K562 (cell line): ENCODE results near the gene LRRK1. TPM values are rescaled to one million over a fixed set of nuclear protein-coding genes. Genes with fewer than 3 reads are reported as not detected.
A peak's percentile ranks its signal among the peaks of the same experiment; 100 is the strongest.

Experiments
- ADNP ChIP-seq: fragments of 200-800 bp; sonication (Bioruptor generic); IDR thresholded peaks from 2 replicates; pipeline ENCODE4 v1.6.1; 2016; ENCODE audit warnings: missing genetic modification characterization, missing compliant biosample characterization
- DPF2 ChIP-seq: fragments of 450-650 bp; IDR thresholded peaks from 2 replicates; pipeline ENCODE4 v1.6.1; 2016
- FOXP1 ChIP-seq: sonication (generic); formaldehyde crosslinking; IDR thresholded peaks from 2 replicates; pipeline ENCODE4 v1.8.0; 2022; ENCODE audit warnings: mild to moderate bottlenecking, missing genetic modification reagents
- HMG20B ChIP-seq: fragments of 250-450 bp; sonication (Bioruptor Pico); IDR thresholded peaks from 2 replicates; pipeline ENCODE4 v1.5.0; 2021; ENCODE audit warnings: mild to moderate bottlenecking
- JUN ChIP-seq, 2 experiments: sonication (generic) in 1 of 2; formaldehyde crosslinking in 1 of 2; IDR thresholded peaks; 2 replicates each; pipeline versions ENCODE4 v1.6.1 to v1.8.0; 2012 to 2022; ENCODE audit warnings: borderline replicate concordance in 2 of 2, mild to moderate bottlenecking in 2 of 2, improper control_type of control experiment in 1 of 2, low read depth in 1 of 2, low read length in 1 of 2, missing genetic modification reagents in 1 of 2
- KDM4B ChIP-seq, 2 experiments: fragments of 450-650 bp in 1 of 2; sonication (generic) in 1 of 2; IDR thresholded peaks; 2 replicates each; pipeline ENCODE4 v1.6.1; 2016 to 2017; ENCODE audit warnings: borderline replicate concordance in 2 of 2, antibody characterized with exemption in 1 of 2, low read depth in 1 of 2, mild to moderate bottlenecking in 1 of 2
- LARP7 ChIP-seq: fragments of 450-650 bp; IDR thresholded peaks from 2 replicates; pipeline ENCODE4 v1.6.1; 2016
- NCOR1 ChIP-seq: fragments of 450-650 bp; IDR thresholded peaks from 2 replicates; pipeline ENCODE4 v1.6.1; 2016; ENCODE audit warnings: mild to moderate bottlenecking, moderate library complexity
- PHB ChIP-seq: fragments of 250-450 bp; sonication (Bioruptor Pico); IDR thresholded peaks from 2 replicates; pipeline ENCODE4 v1.5.0; 2021
- PRPF4 ChIP-seq: fragments of 200-400 bp; formaldehyde crosslinking; IDR thresholded peaks from one replicate; pipeline ENCODE4 v1.6.1; 2017; ENCODE audit warnings: low read length, low read depth, mild to moderate bottlenecking; ENCODE audit not compliant: insufficient read depth, poor library complexity, severe bottlenecking
- RBM39 ChIP-seq: fragments of 200-400 bp; formaldehyde crosslinking; optimal IDR thresholded peaks from 2 replicates; pipeline ENCODE3; 2018; ENCODE audit warnings: low read depth, low read length
- SMARCA4 ChIP-seq: fragments of 450-650 bp; IDR thresholded peaks from 2 replicates; pipeline ENCODE4 v1.6.1; 2016
- SREBF2 ChIP-seq: sonication (generic); formaldehyde crosslinking; IDR thresholded peaks from 2 replicates; pipeline ENCODE4 v1.4.0; 2020; ENCODE audit warnings: mild to moderate bottlenecking, missing genetic modification reagents
- ZNF431 ChIP-seq: sonication (generic); formaldehyde crosslinking; IDR thresholded peaks from 2 replicates; pipeline ENCODE4 v1.8.0; 2022; ENCODE audit warnings: mild to moderate bottlenecking, missing genetic modification reagents
- ZNF668 ChIP-seq: fragments of 250-450 bp; sonication (Bioruptor Pico); IDR thresholded peaks from 2 replicates; pipeline ENCODE4 v1.8.0; 2022; ENCODE audit warnings: mild to moderate bottlenecking, inconsistent platforms
- ZNF696 ChIP-seq: fragments of 250-450 bp; sonication (Bioruptor Pico); conservative IDR thresholded peaks from 2 replicates; pipeline ENCODE4 v1.4.0; 2020; ENCODE audit warnings: mild to moderate bottlenecking, moderate library complexity
- polyA plus RNA-seq, 8 experiments: library from polyadenylated mRNA; depleted of rRNA in 4 of 8; stranded (reverse) in 5 of 8; unstranded in 3 of 8; fragments of >200 nt; fragmentation: Nextera tagmentation in 2 of 8; fragmentation: Illumina TruSeq in 1 of 8; extraction: Ambion mirVana in 2 of 8; extraction: Trizol in 1 of 8; gene quantifications; 2 replicates each; pipeline versions ENCODE4 v1.2.1 to v1.2.3, GENCODE V29; 2011 to 2014; ENCODE audit warnings: inconsistent platforms in 1 of 8, missing spikeins in 1 of 8
- total RNA-seq, 7 experiments: library from RNA; depleted of rRNA in 6 of 7; stranded (reverse); fragments of >200 nt in 6 of 7; fragmentation: Illumina TruSeq in 2 of 7; extraction: Trizol in 2 of 7; gene quantifications; 2 replicates each; pipeline versions ENCODE4 v1.2.1 to v1.2.3, GENCODE V29; 2011 to 2021; ENCODE audit warnings: low replicate concordance in 1 of 7
- TF ChIP-seq, protein P1 (sequence below), 2 experiments: fragments of 450-650 bp; IDR thresholded peaks; 2 replicates each; pipeline ENCODE4 v1.6.1; 2018; ENCODE audit warnings: mild to moderate bottlenecking in 2 of 2, low read depth in 1 of 2; ENCODE audit not compliant: partially characterized antibody in 2 of 2
- TF ChIP-seq, protein P2 (sequence below): fragments of 250-450 bp; sonication (Bioruptor Pico); IDR thresholded peaks from 2 replicates; pipeline ENCODE4 v1.4.0; 2020; ENCODE audit warnings: mild to moderate bottlenecking, moderate library complexity
- TF ChIP-seq, protein P3 (sequence below), 2 experiments: fragments of 450-650 bp; conservative IDR thresholded peaks; 2 replicates each; pipeline ENCODE4 v1.6.1; 2017; ENCODE audit warnings: mild to moderate bottlenecking in 2 of 2, moderate library complexity in 2 of 2
- TF ChIP-seq, protein P4 (sequence below): sonication (generic); formaldehyde crosslinking; IDR thresholded peaks from 2 replicates; pipeline ENCODE4 v1.8.0; 2022; ENCODE audit warnings: mild to moderate bottlenecking, missing genetic modification reagents

LRRK1 gene
- total and polyA plus RNA-seq, 9 of the 15 experiments (the other 6 are each of a cell fraction or from before 2014, with no cell fraction given): 0.01 to 1.5 (median 0.11) TPM

DNA sequence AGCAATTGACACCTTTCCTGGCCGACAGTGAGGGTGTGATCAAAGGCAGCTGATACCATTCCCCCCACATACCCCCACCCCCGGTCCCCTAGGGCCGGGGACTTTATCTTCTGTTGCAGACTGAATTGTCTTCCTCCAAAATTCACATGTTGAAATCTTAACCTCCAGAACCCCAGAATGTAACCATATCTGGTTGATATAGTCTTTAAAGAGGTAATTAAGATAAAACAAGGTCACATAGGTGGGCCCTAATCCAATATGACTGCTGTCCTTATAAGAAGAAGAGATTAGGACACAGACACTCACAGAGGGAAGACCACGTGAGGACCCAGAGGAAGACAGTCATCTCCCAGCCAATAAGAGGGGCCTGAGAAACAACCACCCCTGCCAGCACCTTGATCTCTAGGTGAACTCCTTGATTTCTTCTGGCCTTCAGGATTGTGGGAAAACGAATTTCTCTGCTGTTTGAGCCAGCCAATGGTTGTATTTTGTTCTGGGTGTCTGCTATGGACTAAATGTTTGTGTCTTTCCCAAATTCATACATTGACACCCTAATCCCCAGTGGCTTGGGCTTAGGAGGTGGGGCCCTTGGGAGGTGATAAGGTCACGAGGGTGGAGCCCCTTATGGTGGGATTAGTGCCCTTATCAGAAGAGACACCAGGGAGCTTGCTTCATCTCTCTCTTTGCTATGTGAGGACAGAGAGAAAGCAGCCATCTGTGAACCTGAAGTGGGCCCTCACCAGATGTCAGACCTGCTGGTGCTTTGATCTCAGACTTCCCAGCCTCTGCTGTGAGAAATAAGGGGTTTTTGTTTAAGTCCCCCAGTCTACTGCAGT, 188.7 kb downstream of the LRRK1 start (continued):
- TF ChIP-seq, protein P1, sequence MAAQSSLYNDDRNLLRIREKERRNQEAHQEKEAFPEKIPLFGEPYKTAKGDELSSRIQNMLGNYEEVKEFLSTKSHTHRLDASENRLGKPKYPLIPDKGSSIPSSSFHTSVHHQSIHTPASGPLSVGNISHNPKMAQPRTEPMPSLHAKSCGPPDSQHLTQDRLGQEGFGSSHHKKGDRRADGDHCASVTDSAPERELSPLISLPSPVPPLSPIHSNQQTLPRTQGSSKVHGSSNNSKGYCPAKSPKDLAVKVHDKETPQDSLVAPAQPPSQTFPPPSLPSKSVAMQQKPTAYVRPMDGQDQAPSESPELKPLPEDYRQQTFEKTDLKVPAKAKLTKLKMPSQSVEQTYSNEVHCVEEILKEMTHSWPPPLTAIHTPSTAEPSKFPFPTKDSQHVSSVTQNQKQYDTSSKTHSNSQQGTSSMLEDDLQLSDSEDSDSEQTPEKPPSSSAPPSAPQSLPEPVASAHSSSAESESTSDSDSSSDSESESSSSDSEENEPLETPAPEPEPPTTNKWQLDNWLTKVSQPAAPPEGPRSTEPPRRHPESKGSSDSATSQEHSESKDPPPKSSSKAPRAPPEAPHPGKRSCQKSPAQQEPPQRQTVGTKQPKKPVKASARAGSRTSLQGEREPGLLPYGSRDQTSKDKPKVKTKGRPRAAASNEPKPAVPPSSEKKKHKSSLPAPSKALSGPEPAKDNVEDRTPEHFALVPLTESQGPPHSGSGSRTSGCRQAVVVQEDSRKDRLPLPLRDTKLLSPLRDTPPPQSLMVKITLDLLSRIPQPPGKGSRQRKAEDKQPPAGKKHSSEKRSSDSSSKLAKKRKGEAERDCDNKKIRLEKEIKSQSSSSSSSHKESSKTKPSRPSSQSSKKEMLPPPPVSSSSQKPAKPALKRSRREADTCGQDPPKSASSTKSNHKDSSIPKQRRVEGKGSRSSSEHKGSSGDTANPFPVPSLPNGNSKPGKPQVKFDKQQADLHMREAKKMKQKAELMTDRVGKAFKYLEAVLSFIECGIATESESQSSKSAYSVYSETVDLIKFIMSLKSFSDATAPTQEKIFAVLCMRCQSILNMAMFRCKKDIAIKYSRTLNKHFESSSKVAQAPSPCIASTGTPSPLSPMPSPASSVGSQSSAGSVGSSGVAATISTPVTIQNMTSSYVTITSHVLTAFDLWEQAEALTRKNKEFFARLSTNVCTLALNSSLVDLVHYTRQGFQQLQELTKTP (IDR thresholded peaks at IDR 0.05; ENCODE audit: low read depth in 1 of 2, partially characterized antibody in 2 of 2): no peak
- TF ChIP-seq KDM4B (IDR thresholded peaks at IDR 0.05; ENCODE audit: borderline replicate concordance in 2 of 2, low read depth in 1 of 2) (no peak), RBM39 (no peak), SREBF2 (CRISPR knock-in tag) (no peak), NCOR1 (peak; percentile 89), ZNF696 (CRISPR knock-in tag) (no peak), FOXP1 (CRISPR knock-in tag) (no peak), JUN (IDR thresholded peaks at IDR 0.05; ENCODE audit: borderline replicate concordance, low read depth, low read length) (no peak), JUN (CRISPR knock-in tag; IDR thresholded peaks at IDR 0.05; ENCODE audit: borderline replicate concordance) (no peak), SMARCA4 (peak; percentile 40; the same call in 1 of the 2 replicates), HMG20B (CRISPR knock-in tag) (no peak), PHB (CRISPR knock-in tag) (no peak), ZNF431 (CRISPR knock-in tag) (no peak), ADNP (tag) (no peak), LARP7 (no peak), DPF2 (no peak; the same call in 1 of the 2 replicates), PRPF4 (no peak), ZNF668 (no peak)
- TF ChIP-seq, protein P2, sequence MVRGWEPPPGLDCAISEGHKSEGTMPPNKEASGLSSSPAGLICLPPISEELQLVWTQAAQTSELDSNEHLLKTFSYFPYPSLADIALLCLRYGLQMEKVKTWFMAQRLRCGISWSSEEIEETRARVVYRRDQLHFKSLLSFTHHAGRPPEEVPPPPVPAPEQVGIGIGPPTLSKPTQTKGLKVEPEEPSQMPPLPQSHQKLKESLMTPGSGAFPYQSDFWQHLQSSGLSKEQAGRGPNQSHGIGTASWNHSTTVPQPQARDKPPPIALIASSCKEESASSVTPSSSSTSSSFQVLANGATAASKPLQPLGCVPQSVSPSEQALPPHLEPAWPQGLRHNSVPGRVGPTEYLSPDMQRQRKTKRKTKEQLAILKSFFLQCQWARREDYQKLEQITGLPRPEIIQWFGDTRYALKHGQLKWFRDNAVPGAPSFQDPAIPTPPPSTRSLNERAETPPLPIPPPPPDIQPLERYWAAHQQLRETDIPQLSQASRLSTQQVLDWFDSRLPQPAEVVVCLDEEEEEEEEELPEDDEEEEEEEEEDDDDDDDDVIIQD (CRISPR knock-in tag): no peak
- TF ChIP-seq, protein P3, sequence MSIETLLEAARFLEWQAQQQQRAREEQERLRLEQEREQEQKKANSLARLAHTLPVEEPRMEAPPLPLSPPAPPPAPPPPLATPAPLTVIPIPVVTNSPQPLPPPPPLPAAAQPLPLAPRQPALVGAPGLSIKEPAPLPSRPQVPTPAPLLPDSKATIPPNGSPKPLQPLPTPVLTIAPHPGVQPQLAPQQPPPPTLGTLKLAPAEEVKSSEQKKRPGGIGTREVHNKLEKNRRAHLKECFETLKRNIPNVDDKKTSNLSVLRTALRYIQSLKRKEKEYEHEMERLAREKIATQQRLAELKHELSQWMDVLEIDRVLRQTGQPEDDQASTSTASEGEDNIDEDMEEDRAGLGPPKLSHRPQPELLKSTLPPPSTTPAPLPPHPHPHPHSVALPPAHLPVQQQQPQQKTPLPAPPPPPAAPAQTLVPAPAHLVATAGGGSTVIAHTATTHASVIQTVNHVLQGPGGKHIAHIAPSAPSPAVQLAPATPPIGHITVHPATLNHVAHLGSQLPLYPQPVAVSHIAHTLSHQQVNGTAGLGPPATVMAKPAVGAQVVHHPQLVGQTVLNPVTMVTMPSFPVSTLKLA (conservative IDR thresholded peaks at IDR 0.05): no peak; a peak in 1 of 4 replicates
- TF ChIP-seq, protein P4, sequence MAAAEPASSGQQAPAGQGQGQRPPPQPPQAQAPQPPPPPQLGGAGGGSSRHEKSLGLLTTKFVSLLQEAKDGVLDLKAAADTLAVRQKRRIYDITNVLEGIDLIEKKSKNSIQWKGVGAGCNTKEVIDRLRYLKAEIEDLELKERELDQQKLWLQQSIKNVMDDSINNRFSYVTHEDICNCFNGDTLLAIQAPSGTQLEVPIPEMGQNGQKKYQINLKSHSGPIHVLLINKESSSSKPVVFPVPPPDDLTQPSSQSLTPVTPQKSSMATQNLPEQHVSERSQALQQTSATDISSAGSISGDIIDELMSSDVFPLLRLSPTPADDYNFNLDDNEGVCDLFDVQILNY (CRISPR knock-in tag): no peak
